H1 (cell line): Measurements from ENCODE around the gene LRRC56. TPM values are rescaled to one million over a fixed set of nuclear protein-coding genes. Genes with fewer than 3 reads are reported as not detected.

Source experiments
- CTCF ChIA-PET: fragments of 300-600 bp; sonication (Branson Sonifier 250); formaldehyde crosslinking; loops from one replicate; lab custom pipeline; 2021; ENCODE audit not compliant: partially characterized antibody; lab: Charles Lee
- POLR2A ChIA-PET: fragments of 300-600 bp; sonication (Branson Sonifier 250); formaldehyde crosslinking; loops from one replicate; lab custom pipeline; 2021; ENCODE audit warnings: inconsistent platforms; ENCODE audit not compliant: partially characterized antibody; lab: Charles Lee
- DNase-seq, 2 experiments: peaks; one replicate each; pipeline versions ENCODE4 v3.0.0 to v3.0.0-alpha.2; 2010 to 2022; ENCODE audit warnings: low spot score in 2 of 2, low read depth in 1 of 2, mixed read lengths in 1 of 2
- FAIRE-seq: peaks from 2 replicates; lab custom pipeline; 2011; peaks lifted over from hg19 to GRCh38; lab: Jason Lieb, UNC
- H2AFZ ChIP-seq: 2 replicates; pipeline ENCODE4 v1.8.1; 2012; ENCODE audit warnings: low read length, inconsistent platforms
- H2AK5ac ChIP-seq: 2 replicates; pipeline ENCODE4 v1.6.1; 2013; ENCODE audit warnings: low read depth, low read length
- H2BK120ac ChIP-seq: replicated peaks from 2 replicates; pipeline ENCODE3; 2013; ENCODE audit warnings: low read depth, low read length, inconsistent platforms
- H2BK12ac ChIP-seq: 2 replicates; pipeline ENCODE4 v1.6.1; 2013; ENCODE audit warnings: low read depth, low read length
- H2BK15ac ChIP-seq: 2 replicates; pipeline ENCODE4 v1.6.1; 2013; ENCODE audit warnings: low read length
- H2BK20ac ChIP-seq: 2 replicates; pipeline ENCODE4 v1.6.1; 2013; ENCODE audit warnings: low read length
- H2BK5ac ChIP-seq: 2 replicates; pipeline ENCODE4 v1.6.1; 2013; ENCODE audit warnings: low read depth, low read length
- H3K14ac ChIP-seq: 2 replicates; pipeline ENCODE4 v1.6.1; 2013; ENCODE audit warnings: inconsistent platforms; ENCODE audit not compliant: insufficient read length
- H3K18ac ChIP-seq: 2 replicates; pipeline ENCODE4 v1.6.1; 2013; ENCODE audit warnings: low read length; ENCODE audit errors: extremely low read depth
- H3K23ac ChIP-seq: 2 replicates; pipeline ENCODE4 v1.6.1; 2013; ENCODE audit warnings: inconsistent platforms; ENCODE audit not compliant: insufficient read length
- H3K23me2 ChIP-seq: 2 replicates; pipeline ENCODE4 v1.6.1; 2013; ENCODE audit warnings: low read depth, low read length
- H3K27ac ChIP-seq: 2 replicates; pipeline ENCODE4 v1.6.1; 2011; ENCODE audit warnings: low read depth, low read length, inconsistent platforms
- H3K27me3 ChIP-seq, 4 experiments: replicated peaks in 1 of 4; 1 replicate in 1 of 4; 2 replicates in 3 of 4; pipeline versions ENCODE4 v1.6.1 to v1.8.1; 2011 to 2013; ENCODE audit warnings: low read length in 3 of 4, mild to moderate bottlenecking in 3 of 4, inconsistent platforms in 2 of 4, mixed read lengths in 2 of 4, moderate library complexity in 1 of 4; ENCODE audit not compliant: control insufficient read depth in 3 of 4, insufficient read depth in 3 of 4; ENCODE audit errors: extremely low read depth in 1 of 4
- H3K36me3 ChIP-seq, 4 experiments: 2 replicates each; pipeline versions ENCODE4 v1.6.1 to v1.8.1; 2011 to 2013; ENCODE audit warnings: mild to moderate bottlenecking in 4 of 4, low read length in 3 of 4, moderate library complexity in 2 of 4, control low read depth in 1 of 4, inconsistent platforms in 1 of 4; ENCODE audit not compliant: insufficient read depth in 4 of 4, control insufficient read depth in 2 of 4
- H3K4ac ChIP-seq: replicated peaks from 2 replicates; pipeline ENCODE3; 2013; ENCODE audit warnings: low read length, low read depth, mixed read lengths, inconsistent platforms; ENCODE audit not compliant: insufficient read length
- H3K4me1 ChIP-seq, 4 experiments: replicated peaks in 1 of 4; 1 replicate in 1 of 4; 2 replicates in 3 of 4; pipeline versions ENCODE4 v1.6.1 to v1.8.1; 2011 to 2013; ENCODE audit warnings: low read length in 3 of 4, inconsistent platforms in 2 of 4, mixed read lengths in 1 of 4; ENCODE audit not compliant: insufficient read depth in 4 of 4, control insufficient read depth in 3 of 4
- H3K4me2 ChIP-seq, 2 experiments: 2 replicates each; pipeline versions ENCODE4 v1.6.1 to v1.8.1; 2011 to 2013; ENCODE audit warnings: low read depth in 2 of 2, low read length in 2 of 2, control low read depth in 1 of 2, inconsistent platforms in 1 of 2, mild to moderate bottlenecking in 1 of 2; ENCODE audit not compliant: insufficient read depth in 1 of 2
- H3K4me3 ChIP-seq, 4 experiments: fragments of 200-600, 300-600 bp in 1 of 4; sonication (generic), shearing (Covaris generic), sonication (Bioruptor Twin) in 1 of 4; 2 replicates each; pipeline versions ENCODE4 v1.5.1 to v1.8.1; 2011 to 2016; ENCODE audit warnings: low read length in 4 of 4, low read depth in 3 of 4, control low read depth in 2 of 4, inconsistent platforms in 2 of 4, mild to moderate bottlenecking in 2 of 4, mixed read lengths in 1 of 4, moderate library complexity in 1 of 4; ENCODE audit not compliant: insufficient read depth in 2 of 4; ENCODE audit errors: extremely low read depth in 1 of 4
- H3K56ac ChIP-seq: replicated peaks from 2 replicates; pipeline ENCODE3; 2013; ENCODE audit warnings: low read depth, mild to moderate bottlenecking, mixed read lengths, low read length, inconsistent platforms; ENCODE audit not compliant: insufficient read length
- H3K79me1 ChIP-seq: 2 replicates; pipeline ENCODE4 v1.6.1; 2013; ENCODE audit warnings: low read depth, low read length, control low read depth
- H3K79me2 ChIP-seq, 2 experiments: 2 replicates each; pipeline versions ENCODE4 v1.6.1 to v1.8.1; 2012 to 2013; ENCODE audit warnings: low read length in 2 of 2, mild to moderate bottlenecking in 2 of 2, inconsistent platforms in 1 of 2; ENCODE audit not compliant: insufficient read depth in 2 of 2, control insufficient read depth in 1 of 2
- H3K9ac ChIP-seq, 4 experiments: replicated peaks in 1 of 4; 1 replicate in 1 of 4; 2 replicates in 3 of 4; pipeline versions ENCODE4 v1.6.1 to v1.8.1; 2011 to 2013; ENCODE audit warnings: low read depth in 3 of 4, low read length in 3 of 4, control low read depth in 2 of 4, mild to moderate bottlenecking in 2 of 4, moderate library complexity in 2 of 4, inconsistent platforms in 1 of 4; ENCODE audit errors: extremely low read depth in 1 of 4
- H3K9me3 ChIP-seq, 2 experiments: 2 replicates each; pipeline versions ENCODE4 v1.6.1 to v1.8.1; 2012 to 2013; ENCODE audit warnings: mild to moderate bottlenecking in 2 of 2, moderate library complexity in 2 of 2, control low read depth in 1 of 2, inconsistent platforms in 1 of 2, low read depth in 1 of 2, low read length in 1 of 2, mixed read lengths in 1 of 2; ENCODE audit not compliant: insufficient read depth in 2 of 2
- H4K20me1 ChIP-seq, 2 experiments: replicated peaks in 1 of 2; 2 replicates each; pipeline versions ENCODE3 to v1.8.1; 2011 to 2013; ENCODE audit warnings: inconsistent platforms in 2 of 2, low read length in 2 of 2, mild to moderate bottlenecking in 1 of 2; ENCODE audit not compliant: insufficient read depth in 2 of 2, control insufficient read depth in 1 of 2
- H4K5ac ChIP-seq: 2 replicates; pipeline ENCODE4 v1.6.1; 2013; ENCODE audit warnings: low read length, low read depth, mixed read lengths, inconsistent platforms; ENCODE audit not compliant: insufficient read length
- H4K8ac ChIP-seq: 2 replicates; pipeline ENCODE4 v1.8.0; 2013; ENCODE audit warnings: mild to moderate bottlenecking, moderate library complexity, low read length, inconsistent platforms; ENCODE audit not compliant: insufficient read depth; ENCODE audit errors: extremely low read depth
- H4K91ac ChIP-seq: replicated peaks from 2 replicates; pipeline ENCODE3; 2013; ENCODE audit warnings: low read length, mixed read lengths, inconsistent platforms; ENCODE audit not compliant: insufficient read length
- ASH2L ChIP-seq: fragments of 200-600, 300-600 bp; sonication (generic); IDR thresholded peaks from one replicate; pipeline ENCODE4 v1.7.1; 2017; ENCODE audit warnings: low read length
- BACH1 ChIP-seq: IDR thresholded peaks from 2 replicates; pipeline ENCODE4 v1.6.1; 2012; ENCODE audit warnings: low read length, improper control_type of control experiment
- CBX8 ChIP-seq: fragments of 300-800, 300-1000 bp; sonication (generic); IDR thresholded peaks from 2 replicates; pipeline ENCODE4 v1.7.1; 2016; ENCODE audit warnings: low read depth, low read length, borderline replicate concordance
- CREB1 ChIP-seq: IDR thresholded peaks from 2 replicates; pipeline ENCODE4 v1.6.1; 2012; ENCODE audit warnings: inconsistent platforms
- CTBP2 ChIP-seq: IDR thresholded peaks from 2 replicates; pipeline ENCODE4 v1.7.0; 2011; ENCODE audit warnings: borderline replicate concordance, mild to moderate bottlenecking, moderate library complexity, mixed read lengths, low read length; ENCODE audit not compliant: insufficient read depth, insufficient read length
- CTCF ChIP-seq, 3 experiments: IDR thresholded peaks; 1 replicate in 2 of 3; 2 replicates in 1 of 3; pipeline versions ENCODE4 v1.5.1 to v1.6.1; 2011; ENCODE audit warnings: low read length in 3 of 3, mild to moderate bottlenecking in 3 of 3, inconsistent platforms in 2 of 3, low read depth in 1 of 3, moderate library complexity in 1 of 3; ENCODE audit not compliant: insufficient read depth in 1 of 3; ENCODE audit errors: control extremely low read depth in 1 of 3
- MAX ChIP-seq: IDR thresholded peaks from 2 replicates; pipeline ENCODE4 v1.6.1; 2012; ENCODE audit warnings: inconsistent platforms
- TAF7 ChIP-seq: optimal IDR thresholded peaks from 2 replicates; pipeline ENCODE3; 2011; ENCODE audit warnings: low read depth, mild to moderate bottlenecking, inconsistent platforms, low read length, moderate library complexity, borderline replicate concordance
- WGBS, 2 experiments: shearing (Covaris generic) in 1 of 2; methylation state at CpG; one replicate each; pipeline versions ENCODE4 v1.1.6 to v1.1.7; 2013 to 2015; ENCODE audit warnings: low lambda C conversion rate in 2 of 2, mixed read lengths in 2 of 2, inconsistent platforms in 1 of 2, low coverage in 1 of 2, missing lambda C conversion rate in 1 of 2; ENCODE audit not compliant: insufficient replicate concordance in 2 of 2, insufficient coverage in 1 of 2, insufficient read length in 1 of 2; ENCODE audit errors: extremely low coverage in 1 of 2, missing lambda C conversion rate in 1 of 2; 5-methylcytosine and 5-hydroxymethylcytosine counted together
- polyA plus RNA-seq, 7 experiments: library from polyadenylated mRNA; depleted of rRNA in 3 of 7; stranded (reverse) in 5 of 7; unstranded in 2 of 7; fragments of >200 nt in 5 of 7; fragments of 200-250 nt in 2 of 7; gene quantifications; 1 replicate in 5 of 7; 2 replicates in 1 of 7; 4 replicates in 1 of 7; pipeline versions ENCODE4 v1.2.1 to v1.2.3, GENCODE V29; 2011 to 2013; ENCODE audit warnings: missing spikeins in 2 of 7, mixed read lengths in 2 of 7
- total RNA-seq: library from RNA; stranded (reverse); fragmentation: NEBNext Ultra II Directional; extraction: Animal tissue kit (Norgen Biotek cat#: 25700); gene quantifications from 2 replicates; pipeline ENCODE4 v1.2.1, GENCODE V29; 2021

Gene LRRC56
- total and polyA plus RNA-seq, 2 of the 8 experiments (the other 6 are each of a cell fraction or from before 2014, with no cell fraction given) = 0.94 to 1.9 TPM

GRCh38 chr11:554428-555226 is 17.3 kb downstream of the LRRC56 start:
- H3K79me2 ChIP-seq = no peaks in the 10 kb centered on the region
- H3K36me3 ChIP-seq = no peaks in the 10 kb centered on the region
- H2BK5ac ChIP-seq = no peak overlapping the region
- H4K5ac ChIP-seq = no peak overlapping the region
- H4K91ac ChIP-seq = peak overlapping the region; percentile 81
- ChIA-PET POLR2A (interaction anchor here (0.6 to 1.7 kb wide), 11 partner anchors 10 to 276 kb away, joined by 3 to 4 read pairs (median 3); partner anchors contain the start of gene PHRF1), CTCF (interaction anchor here (0.6 to 3.8 kb wide), 17 partner anchors 9 to 289 kb away, joined by 3 to 21 read pairs (median 4); partner anchors contain the start of gene RNH1)
- H4K8ac ChIP-seq = peak overlapping the region; percentile 71; the same call in 1 of the 2 replicates
- no peak overlapping the region for H3K4ac ChIP-seq
- H3K79me1 ChIP-seq = no peaks in the 10 kb centered on the region
- DNase-seq = peak; percentile 62 to 91
- no peak overlapping the region for H3K23ac ChIP-seq
- H3K14ac ChIP-seq = no peak overlapping the region
- H3K4me3 ChIP-seq = peak overlapping the region; percentile 1 to 62 (median 37); a peak in 6 of 8 replicates
- peaks cover 0 to 3% of the 10 kb centered on the region in 2 experiments for H4K20me1 ChIP-seq
- H3K23me2 ChIP-seq = peaks cover 8% of the 10 kb centered on the region; the same call in 1 of the 2 replicates
- peak overlapping the region; percentile 66 to 74; a peak in 3 of 4 replicates for H3K4me2 ChIP-seq
- no peak overlapping the region for H2BK120ac ChIP-seq
- no peak overlapping the region for H2BK20ac ChIP-seq
- H2BK15ac ChIP-seq = no peak overlapping the region
- no peak overlapping the region for H2AK5ac ChIP-seq
- no peak overlapping the region for H3K27ac ChIP-seq
- H3K9me3 ChIP-seq = no peaks in the 10 kb centered on the region
- 28% methylated on average over 21 of the region's 60 CpGs; no CpG with 5 or more reads in 1 of the 2 experiments for WGBS, 2 experiments
- H3K9ac ChIP-seq = no peak overlapping the region
- H2BK12ac ChIP-seq = no peak overlapping the region
- no peak for FAIRE-seq
- peaks cover 13 to 29% (median 26%) of the 10 kb centered on the region in 4 experiments for H3K27me3 ChIP-seq
- peaks cover 0 to 24% (median 6%) of the 10 kb centered on the region in 4 experiments; a peak in 5 of 7 replicates for H3K4me1 ChIP-seq
- no peak overlapping the region for H3K56ac ChIP-seq
- H3K18ac ChIP-seq = no peak overlapping the region
- H2AFZ ChIP-seq = no peak overlapping the region
- TF ChIP-seq MAX (0 out of 2 replicates have a peak, but pooled peaks have one; percentile 48), CREB1 (peak; percentile 52; the same call in 1 of the 2 replicates), CTCF (IDR thresholded peaks at IDR 0.05; ENCODE audit: control extremely low read depth in 1 of 3, insufficient read depth in 1 of 3, low read depth in 1 of 3, low read length in 3 of 3) (peak in 2 of 3 experiments; percentile 68 to 82; a peak in 3 of 4 replicates), TAF7 (peak; percentile 11), BACH1 (no peak), CTBP2 (peak; percentile 9), CBX8 (no peak), ASH2L (no peak)
